Stimulated activated CD4-positive, alpha-beta T cell treated with anti-CD3 and anti-CD28 coated beads, Interleukin-1b, Interleukin-23, amount 100 ng/mL, for 48 hours (primary cell): ENCODE data around the gene ANKFY1.

Source experiments
- DNase-seq: peaks from one replicate; pipeline ENCODE4 v3.0.0-alpha.2; 2020

The ANKFY1 gene, protein sequence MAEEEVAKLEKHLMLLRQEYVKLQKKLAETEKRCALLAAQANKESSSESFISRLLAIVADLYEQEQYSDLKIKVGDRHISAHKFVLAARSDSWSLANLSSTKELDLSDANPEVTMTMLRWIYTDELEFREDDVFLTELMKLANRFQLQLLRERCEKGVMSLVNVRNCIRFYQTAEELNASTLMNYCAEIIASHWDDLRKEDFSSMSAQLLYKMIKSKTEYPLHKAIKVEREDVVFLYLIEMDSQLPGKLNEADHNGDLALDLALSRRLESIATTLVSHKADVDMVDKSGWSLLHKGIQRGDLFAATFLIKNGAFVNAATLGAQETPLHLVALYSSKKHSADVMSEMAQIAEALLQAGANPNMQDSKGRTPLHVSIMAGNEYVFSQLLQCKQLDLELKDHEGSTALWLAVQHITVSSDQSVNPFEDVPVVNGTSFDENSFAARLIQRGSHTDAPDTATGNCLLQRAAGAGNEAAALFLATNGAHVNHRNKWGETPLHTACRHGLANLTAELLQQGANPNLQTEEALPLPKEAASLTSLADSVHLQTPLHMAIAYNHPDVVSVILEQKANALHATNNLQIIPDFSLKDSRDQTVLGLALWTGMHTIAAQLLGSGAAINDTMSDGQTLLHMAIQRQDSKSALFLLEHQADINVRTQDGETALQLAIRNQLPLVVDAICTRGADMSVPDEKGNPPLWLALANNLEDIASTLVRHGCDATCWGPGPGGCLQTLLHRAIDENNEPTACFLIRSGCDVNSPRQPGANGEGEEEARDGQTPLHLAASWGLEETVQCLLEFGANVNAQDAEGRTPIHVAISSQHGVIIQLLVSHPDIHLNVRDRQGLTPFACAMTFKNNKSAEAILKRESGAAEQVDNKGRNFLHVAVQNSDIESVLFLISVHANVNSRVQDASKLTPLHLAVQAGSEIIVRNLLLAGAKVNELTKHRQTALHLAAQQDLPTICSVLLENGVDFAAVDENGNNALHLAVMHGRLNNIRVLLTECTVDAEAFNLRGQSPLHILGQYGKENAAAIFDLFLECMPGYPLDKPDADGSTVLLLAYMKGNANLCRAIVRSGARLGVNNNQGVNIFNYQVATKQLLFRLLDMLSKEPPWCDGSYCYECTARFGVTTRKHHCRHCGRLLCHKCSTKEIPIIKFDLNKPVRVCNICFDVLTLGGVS

DNA sequence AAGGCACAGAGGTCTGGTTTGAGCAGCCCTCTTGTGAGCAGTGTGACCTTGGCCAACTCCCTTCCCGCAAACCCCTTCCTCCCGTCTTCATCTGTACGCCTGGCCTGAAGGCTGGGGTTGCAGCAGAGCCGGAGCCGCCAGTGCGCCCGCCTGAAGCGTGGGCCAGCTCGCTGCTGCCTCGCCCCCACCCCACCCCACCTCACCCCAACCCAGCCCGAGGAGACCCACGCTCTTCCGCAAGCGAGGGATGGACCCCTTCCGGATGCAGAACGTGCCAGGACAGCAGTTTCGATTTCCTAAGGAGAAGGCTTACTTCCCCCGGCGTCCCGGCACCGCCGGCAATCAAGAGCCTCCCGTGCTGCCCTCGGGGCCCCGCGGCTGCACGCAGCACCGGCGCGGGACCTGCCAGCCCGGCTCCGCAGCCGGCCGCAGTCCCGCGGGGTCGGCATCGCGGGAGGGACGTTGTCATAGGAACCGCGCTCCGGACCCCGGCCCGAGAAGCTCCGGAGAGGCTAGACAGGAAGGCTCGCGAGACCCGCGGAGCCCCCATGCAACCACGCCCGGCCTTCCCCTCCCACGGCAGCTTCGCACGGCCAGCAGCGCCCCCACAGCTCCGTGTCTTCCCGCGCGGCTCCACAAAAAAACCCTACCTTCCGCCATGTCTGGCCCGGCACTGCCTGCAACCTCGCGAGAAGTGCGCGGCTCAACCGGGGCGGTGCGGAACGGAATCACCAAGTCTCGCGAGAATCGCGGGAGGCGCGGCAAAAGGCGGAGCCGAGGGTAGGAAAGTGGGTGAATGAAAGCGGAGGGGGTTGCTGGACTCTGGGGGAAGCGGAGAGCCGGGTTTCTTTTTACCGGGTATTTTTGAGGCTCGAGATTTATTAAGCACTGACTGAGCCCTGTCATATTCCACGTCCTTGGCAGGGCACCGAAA lies at the start of gene ANKFY1:
ANKFY1 (minus strand) TSS at position 698 of the 934 bp plus-strand sequence; CDS start at position 660, 38 bp downstream.
- peak; percentile 97 for DNase-seq

DNA sequence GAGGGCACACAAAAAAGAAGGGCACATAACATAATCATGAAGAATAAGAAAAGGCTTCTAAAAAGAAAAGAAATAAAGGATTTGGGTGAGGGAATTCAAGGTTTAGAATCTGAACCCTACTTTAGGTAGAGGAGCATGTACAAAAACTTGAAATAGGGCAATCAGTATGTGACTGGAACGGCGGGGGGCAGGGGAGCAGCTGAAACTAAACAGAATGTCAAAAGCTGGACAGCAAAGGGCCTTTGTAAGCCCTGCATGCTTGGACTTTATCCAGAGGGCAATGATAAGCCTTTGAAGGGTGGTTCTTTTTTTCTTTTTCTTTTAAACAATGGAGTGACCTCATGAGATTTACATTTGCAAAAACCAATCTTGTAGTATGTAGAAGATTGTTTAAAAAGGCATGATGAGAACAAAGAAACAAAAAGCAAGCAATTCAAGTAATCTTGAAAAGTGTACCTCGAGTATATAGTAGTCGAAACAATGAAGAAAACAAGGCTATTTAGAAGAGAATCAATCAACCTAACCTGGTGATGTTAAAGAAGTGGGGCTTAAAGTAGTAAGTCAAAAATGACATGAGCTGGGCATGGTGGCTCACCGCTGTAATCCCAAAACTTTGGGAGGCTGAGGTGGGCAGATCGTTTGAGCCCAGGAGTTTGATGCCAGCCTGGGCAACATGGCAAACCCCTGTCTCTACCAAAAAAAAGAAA lies 46.7 kb upstream of the ANKFY1 start:
- DNase-seq, result no peak

DNA sequence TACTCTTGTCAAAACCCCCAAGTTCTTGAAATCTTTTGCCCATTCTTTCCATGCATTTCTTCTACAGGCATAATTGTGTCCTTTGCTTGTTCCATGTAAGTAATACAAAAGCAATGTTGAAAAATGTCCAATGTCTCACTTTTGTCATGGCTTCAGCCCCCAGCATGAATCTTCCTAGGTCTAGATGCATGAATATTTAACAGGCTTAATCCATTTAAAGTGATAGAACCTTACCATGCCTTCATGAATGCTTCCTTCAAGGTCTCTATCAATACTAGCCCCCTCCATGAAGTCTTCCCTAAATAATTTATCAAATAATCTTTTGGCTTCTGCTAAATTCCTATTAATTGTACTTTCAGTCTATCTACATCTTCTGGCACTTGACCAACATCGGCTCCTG lies 46.1 kb upstream of the ANKFY1 start:
- DNase-seq, result no peak

DNA sequence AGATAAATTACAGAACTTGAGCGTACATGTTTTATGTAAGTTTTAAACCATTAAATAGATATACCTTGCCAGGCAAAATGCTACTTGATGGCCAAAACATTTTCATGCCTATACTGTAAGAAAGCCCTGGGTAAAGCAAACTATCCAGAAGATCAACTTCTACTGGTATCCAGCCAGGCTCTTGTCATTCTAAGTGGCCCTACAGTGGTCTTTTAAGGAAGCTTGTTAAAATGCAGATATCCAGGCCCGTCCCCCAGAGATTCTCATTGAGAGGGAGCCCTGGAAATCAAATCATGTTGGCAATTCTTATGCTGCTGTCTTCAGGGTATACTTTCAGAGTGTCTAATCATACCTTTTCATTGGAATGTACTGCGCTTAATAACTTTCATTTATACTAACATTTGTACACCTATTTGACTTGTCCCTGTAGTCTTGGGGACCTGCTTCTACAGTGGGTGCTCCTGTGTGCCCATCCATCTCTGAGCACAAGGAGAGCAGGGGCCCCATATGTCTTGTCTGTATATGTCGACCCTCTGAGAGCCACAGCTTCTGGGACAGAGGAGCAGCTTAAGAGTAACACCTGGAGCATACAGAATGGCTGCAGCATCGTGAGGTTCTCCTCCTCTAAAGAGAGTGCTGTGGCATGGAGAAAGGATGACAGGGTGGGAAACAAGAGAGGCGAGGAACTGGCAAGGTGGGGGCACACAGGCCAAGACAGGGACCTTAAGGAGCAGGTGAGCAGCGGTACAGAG lies 43.6 kb upstream of the ANKFY1 start:
- DNase-seq, result no peak

DNA sequence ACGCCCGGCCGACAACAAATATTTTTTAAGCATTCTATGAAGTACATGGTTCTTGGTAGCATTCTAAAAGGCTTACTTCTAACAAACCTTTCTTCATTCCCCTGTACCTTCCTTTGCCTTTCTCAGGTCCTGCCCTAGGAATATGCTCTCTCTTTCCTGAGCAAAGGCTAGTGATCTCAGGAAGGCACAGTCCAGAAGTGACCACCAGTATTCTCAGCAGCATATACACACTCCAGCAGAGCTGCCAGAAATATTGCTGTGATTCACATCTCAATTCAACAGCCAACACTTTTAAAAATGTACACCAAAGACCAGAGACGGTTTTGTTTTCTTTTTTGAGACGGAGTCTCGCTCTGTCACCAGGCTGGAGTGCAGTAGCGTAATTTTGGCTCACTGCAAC lies 41.4 kb upstream of the ANKFY1 start:
- DNase-seq, result no peak

DNA sequence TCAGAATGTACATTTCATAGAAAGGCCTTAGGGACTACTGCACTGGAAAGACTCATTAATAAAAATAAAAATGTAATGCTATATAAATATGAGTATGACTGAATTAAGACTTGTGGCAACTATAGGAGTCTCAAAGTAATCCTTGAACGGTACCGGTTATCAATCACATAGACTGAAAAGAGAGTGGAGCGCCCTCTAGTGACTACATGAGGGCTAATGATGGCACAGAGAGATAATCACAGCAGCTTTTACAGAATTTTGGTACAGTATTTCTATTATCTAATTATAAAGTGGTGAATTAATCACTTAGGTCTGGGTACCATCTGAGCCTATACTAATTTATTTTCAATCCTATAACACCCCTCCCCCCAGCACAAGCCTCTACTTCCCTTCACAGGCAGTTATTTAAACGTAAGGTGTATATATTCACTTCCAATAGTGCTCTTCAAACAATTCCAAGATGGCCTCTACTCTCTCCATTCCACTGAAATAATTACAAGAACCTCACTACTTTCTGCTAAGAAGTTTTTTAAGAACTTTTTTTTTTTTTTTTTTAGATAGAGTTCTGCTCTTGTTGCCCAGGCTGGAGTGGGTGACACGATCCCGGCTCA lies 40.7 kb upstream of the ANKFY1 start:
- DNase-seq, result peak; percentile 31

DNA sequence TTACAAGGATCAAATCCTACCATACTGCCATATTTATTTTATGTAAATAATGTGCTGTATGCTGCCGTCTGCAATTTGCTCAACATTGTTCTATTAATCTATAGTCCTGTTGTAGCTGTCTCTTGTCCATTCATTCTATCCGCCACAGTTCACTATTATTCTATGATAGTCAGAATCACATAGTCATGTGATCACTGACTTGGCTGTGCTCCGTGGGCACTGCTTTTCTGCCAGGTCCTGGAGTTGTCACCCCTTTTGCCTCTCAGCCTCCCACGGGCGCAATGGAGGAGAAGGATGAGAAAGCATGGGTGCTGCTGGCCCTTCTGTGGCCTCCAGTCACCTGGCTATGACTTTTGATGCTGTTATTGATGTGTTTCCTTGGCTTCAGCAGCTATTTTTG lies 37.3 kb upstream of the ANKFY1 start:
- no peak for DNase-seq

DNA sequence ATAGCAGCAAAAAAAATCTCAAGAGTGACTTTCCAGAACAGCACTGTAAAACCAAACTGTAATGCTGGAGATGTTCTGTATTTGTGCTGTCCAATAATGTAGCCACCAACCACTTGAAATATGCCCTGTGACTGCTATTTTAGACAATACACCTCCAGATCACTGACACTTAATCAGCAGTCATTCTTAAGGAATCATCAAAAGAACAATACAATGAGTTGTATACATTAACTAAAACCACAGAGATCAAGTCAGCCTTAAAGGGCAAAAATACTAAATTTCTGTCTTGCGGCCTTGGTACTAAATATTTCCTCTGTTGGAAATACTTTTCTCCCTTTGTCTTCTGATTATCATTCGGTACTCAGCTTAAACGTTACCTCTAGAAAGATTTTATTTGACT lies 33.6 kb upstream of the ANKFY1 start:
- no peak for DNase-seq

DNA sequence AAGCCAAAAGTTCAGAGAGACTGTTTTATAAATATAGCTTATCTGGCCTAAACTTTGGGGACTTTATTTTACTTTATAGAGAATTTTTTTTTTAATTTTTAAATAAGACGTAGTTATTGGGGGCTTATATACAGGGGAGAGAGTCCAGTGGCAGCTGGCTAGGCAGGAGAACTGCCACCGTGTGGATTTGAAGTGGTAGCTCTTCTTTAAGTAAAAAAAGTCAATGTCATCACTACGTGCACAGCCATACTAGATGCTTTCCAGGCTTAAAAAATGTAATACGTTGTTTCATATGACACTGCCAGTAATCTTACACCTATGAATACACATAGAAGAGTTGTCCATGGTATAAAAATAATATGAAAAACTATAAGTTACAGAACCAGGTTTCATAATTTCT lies 31.9 kb upstream of the ANKFY1 start:
- DNase-seq, result no peak

DNA sequence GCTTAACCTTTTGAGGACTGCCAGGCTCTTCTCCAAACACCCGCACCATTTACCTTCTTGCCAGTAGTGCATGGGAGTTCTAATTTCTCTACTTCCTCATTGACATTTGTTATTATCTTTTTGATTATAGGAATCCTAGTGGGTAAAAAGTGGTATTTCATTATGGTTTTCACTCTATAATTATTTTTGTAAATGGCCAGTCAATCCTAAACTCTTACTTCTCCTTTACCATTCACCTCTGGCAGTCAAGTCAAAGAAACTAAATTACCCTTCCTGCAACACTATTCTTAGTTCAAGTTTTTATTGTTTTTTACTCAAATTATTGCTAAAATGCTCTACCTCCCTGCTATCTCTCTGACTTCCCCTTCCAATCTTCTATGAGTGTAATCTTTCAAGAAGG lies 29.8 kb upstream of the ANKFY1 start:
- DNase-seq, result no peak

DNA sequence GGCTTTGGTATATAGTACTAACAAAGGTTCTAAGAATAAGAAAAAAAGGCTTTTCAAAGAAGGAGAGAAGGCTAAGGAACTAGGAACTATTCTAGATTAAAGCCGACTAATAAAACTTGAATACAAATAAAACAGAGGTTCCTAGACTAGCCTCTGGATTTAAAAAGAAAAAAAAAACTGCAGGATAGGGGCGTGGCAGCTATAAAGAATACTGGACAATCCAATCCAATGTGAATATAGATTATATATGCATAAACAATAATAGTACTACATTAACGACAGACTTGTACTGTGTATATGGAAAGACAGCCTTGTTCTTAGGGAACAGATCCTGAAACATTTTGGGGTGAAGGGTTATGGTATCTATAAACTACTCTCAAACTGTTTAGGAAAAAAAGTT lies 23.9 kb upstream of the ANKFY1 start:
- no peak for DNase-seq

DNA sequence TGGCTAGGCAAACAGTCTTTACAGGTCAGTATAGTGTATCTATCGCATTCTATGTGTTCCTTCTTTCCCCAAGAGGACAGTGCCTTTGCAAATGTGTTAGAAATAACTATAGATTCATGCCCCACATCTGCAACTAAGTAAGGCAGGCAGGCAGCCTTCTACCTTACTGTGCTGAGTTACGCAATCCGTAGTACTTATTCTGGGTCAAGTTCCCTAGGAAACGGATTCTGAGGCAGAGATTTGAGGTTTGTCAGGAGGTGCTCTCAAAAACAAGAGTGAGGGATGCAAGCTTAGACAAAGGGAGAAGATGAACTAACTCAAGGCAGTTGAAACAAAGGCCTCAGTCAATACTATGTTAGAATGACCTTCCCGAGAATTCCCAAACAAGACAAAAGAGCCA lies 12.7 kb upstream of the ANKFY1 start:
- DNase-seq, result no peak

DNA sequence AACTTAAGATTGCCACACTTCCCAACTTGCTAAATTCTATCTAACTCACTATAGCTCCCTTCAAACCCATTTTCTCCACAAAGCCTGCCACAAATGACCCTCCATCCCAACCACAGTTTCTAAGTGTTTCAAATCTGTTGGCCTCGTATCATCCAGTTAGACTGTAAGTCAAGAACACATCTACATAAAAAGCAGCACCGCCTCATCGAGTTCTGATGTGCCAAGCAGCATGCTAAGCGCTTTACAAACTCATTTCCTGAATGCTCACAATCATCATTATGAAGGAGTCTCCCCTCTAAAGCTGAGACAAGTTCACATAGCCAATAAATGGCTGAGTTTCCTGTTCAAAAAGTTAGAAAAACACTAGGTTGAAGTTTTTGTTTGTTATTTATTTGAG lies 9.2 kb upstream of the ANKFY1 start:
- DNase-seq, result no peak

DNA sequence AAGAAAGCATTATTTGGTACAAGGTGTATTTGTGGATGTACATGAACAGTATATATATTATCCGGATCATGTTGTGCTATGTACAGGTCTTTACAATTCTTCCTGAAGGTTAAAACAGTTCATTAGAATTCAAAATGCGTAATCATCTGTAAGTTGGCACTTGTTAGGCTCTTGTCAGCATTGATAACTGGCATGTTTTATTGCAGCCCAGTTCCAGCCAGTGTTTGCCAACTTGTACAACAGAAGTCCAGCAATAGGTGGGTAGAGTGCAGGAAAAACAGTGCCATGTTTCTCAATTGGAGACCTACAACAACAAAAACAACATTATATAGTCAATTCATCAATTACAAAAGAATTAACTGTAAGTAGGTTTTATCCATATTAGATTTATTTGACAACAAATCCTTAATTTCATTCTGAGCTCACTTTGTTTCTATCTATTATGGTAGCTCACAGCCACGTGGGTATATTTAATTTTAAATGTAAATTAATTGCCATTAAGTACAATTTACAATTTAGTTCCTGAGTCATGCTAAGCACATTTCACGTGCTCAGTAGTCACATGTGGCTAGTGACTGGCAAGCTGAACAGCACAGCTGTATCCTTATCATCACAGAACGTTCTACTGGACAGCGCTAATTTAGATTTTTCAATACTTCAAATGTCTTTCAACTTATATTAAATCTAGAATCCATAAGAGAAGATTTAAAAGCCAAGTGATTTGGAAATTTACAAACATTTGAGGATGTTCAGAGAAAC lies 8.6 kb upstream of the ANKFY1 start:
- DNase-seq, result no peak

DNA sequence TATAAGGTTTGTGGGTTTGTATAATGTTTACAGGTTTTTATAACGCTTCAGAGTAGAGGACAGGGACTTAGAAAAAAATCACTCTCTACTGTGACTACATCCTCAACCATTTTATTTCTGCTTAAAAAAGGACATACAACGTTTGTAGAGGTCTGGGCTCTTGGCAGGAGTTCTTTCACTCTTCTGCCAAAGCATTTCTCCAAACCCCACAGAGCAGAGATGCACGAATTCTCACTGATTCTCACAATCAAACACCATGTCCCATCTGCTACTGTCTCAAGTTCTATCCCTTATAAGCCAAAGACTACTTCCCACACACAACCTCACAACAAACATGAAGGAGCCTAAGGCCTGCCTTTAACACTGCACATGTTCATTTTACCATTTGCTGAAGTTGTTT lies 7.0 kb upstream of the ANKFY1 start:
- no peak for DNase-seq

DNA sequence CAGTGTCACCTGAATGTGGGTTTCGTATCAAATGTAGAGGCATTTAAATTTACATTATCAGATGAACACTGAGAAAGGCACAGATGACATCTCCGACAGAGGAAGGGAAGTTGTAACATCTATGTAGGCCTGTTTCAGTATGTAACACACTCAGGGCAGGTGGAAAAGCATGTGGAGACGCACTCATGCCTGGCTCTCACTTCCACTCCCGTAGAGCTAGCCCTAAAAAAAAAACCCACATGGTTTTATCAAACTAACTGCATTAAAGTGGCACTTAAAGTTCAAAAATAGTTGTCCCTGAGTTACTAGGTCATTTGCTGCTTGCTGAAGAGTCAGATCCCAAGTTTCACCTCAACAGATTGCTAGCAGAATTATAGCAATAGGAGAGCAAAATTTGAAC lies 6.1 kb upstream of the ANKFY1 start:
- DNase-seq, result no peak

DNA sequence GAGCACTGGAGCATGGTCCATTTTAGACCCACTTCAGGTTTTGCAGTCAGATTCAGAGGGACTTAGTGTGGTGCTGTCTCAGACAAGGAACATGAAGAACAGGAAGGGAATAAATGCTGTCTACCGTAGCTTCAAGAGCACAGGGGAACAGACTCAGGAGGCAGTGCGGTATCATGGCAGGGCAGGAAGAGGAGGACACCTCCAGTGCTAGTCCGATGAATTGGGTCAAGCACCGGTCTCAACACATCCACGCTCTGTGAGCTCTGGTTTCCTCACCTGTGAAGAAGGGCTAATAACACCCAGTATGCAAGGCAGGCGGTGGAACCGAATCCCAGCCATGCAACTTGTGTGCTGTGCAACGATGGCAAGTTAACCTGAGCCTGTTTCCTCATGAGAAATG lies 3.6 kb upstream of the ANKFY1 start:
- DNase-seq, result no peak

DNA sequence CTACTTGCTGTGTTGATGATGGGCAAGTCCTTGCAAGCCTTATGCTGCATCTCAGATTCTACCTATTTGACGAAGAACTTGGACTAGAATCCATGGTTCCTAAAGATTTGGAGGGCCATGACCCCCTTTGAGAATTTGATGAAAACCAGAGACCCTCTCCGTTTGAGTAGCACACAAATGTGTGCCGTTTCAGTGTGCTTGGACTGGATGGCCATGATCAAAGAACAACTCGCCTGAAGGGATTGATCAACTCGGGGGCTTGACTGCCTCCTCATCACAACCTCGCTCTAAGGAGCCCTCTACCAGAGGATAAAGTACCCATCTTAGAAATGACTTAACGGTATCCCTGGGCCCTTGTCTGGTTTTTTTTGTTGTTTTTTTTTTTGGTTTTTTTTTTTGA lies 2.8 kb upstream of the ANKFY1 start:
- no peak for DNase-seq

DNA sequence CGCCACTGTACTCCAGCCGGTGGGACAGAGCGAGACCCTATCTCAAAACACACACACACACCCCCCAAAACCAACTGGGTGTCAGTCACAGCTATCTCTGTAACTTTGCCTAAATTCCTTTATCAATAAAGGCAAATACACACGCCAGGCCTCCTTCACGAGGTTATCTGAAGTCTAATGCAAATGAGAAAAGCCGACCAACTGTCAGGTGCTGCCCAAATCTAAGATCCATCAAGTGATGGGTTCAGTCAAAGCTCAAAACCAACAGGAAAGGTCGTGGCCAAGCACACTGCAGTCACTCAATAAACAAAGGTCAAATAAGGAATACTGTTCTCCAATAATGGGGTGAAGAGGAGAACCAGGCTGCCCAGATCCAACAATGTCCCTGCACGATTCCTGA lies 1.1 kb downstream of the ANKFY1 start:
- no peak for DNase-seq

DNA sequence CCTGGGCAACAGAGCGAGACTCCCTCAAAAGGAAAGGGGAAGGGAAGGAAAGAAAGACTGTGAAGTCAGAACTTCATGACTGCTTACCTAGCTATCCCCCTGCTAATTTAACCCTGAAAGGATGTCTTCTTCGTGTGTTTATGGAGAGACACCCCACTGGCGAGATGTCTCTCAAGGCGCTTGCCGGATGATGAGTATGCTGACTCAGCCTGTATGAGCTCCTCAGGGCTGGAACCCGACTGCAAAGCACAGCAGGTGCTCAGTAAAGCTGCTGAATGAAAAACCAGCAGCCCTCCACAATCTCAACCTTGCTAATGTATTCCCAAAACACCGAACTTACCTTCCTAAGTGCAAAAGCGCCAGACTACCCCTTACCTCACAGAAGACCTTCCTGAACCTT lies 2.3 kb downstream of the ANKFY1 start:
- DNase-seq, result no peak
